ENCODE measurements around the gene ZNRF1.
"Not testable (repeated sequence)": the region's sequence is repeated elsewhere in the genome, so short reads cannot be mapped to it uniquely, and the experiment has no call there.

ZNRF1 gene

DNA sequence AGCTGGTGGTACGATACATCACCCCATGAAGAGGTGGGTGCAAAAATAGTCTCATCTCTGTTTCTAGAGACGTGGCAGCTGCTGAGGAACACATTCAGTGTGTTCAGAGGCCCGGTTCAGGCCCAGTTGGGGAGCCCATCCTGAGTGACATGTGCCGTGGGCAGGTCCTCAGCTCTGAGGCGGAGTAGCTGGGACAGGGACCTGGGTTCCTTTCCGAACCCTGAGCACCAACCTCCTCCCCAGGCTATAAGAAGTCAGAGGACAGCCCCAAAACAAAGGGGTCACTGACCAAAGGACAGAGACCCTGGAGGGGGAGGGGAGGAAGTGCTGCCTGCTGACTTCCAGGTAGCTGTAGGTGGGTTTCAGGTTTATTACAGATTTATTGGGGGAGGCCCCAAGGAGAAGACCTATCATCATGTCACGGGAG, 112.7 kb downstream of the ZNRF1 start:
- DNase-seq (ENCODE audit: low read depth in 1 of 2, low spot score in 1 of 2), result no peak

- DNase-seq (ENCODE audit: low read depth in 1 of 2, low spot score in 1 of 2), result no peak
These were observed 113.3 kb downstream of the ZNRF1 start for GRCh38 chr16:75111961-75112733.

GRCh38 chr16:75112734-75113491, 114.1 kb downstream of the ZNRF1 start:
- DNase-seq (ENCODE audit: low read depth in 1 of 2, low spot score in 1 of 2), result no peak

DNA sequence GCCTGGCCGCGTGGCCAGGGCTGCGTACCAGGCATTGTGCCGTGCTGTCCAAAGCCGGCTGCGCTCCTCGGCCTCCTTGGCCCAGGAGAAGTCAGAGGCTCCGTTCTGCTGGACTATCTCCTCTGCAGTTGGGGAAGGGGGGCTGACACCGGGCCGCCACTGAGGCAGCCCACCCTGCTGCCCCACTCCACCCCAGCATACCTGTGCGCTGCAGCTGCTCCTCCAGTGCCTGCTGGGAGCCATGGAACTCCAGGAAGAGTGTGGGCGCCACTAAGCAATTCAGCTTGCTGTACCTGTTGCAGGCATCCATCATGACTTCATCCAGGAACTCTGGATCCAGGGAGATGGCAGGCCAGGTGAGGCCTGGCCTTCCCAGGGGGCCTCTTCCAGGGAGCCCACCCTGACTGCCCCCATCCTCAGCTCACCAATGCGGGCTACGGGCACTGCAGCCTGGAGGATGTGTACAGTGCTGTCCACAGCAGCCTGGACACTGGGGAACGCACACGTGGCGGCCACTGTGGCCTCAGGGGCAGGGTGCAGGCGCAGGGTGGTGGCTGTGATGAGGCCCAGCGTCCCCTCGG, 114.8 kb downstream of the ZNRF1 start:
- no peak for DNase-seq (ENCODE audit: low read depth in 1 of 2, low spot score in 1 of 2)

DNA sequence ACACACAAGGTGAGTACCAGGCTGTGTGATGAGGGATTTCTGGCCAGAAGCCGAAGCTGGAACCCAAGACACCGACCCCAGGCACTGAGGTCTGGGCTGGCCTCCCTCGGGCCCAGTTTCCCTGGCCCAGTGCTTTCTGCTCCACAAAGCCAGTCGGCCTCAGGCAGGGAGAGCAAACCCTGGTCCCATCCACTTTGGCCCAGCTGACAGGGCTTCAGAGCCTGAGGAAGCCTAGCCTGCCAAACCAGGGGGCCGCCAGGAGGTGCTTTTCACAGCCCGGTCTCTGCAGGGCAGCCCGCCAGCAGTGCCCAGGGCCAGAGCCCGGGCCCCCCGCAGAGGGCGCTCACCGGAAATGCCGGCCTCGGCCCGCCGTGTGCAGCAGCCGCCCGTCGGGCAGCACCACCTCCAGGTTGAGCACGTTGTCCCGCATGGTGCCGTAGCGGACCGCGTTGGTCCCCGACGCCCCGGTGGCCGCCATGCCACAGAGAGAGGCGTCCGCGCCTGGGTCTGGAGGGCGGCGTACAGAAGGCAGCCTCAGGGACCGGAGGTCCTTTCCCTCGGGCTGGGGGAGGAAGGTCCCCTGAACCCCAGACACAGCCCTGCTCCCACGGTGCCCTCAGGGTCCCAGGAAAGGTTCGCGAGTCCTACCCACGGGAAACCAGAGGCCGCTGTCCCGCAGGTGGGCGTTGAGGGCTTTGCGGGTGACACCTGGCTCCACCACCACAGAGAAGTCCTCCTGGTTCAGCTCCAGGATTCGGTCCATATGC, 115.5 kb downstream of the ZNRF1 start:
- DNase-seq (ENCODE audit: low read depth in 1 of 2, low spot score in 1 of 2), result no peak

GRCh38 chr16:75114946-75115825, 116.4 kb downstream of the ZNRF1 start:
- DNase-seq (ENCODE audit: low read depth in 1 of 2, low spot score in 1 of 2), result no peak

DNA sequence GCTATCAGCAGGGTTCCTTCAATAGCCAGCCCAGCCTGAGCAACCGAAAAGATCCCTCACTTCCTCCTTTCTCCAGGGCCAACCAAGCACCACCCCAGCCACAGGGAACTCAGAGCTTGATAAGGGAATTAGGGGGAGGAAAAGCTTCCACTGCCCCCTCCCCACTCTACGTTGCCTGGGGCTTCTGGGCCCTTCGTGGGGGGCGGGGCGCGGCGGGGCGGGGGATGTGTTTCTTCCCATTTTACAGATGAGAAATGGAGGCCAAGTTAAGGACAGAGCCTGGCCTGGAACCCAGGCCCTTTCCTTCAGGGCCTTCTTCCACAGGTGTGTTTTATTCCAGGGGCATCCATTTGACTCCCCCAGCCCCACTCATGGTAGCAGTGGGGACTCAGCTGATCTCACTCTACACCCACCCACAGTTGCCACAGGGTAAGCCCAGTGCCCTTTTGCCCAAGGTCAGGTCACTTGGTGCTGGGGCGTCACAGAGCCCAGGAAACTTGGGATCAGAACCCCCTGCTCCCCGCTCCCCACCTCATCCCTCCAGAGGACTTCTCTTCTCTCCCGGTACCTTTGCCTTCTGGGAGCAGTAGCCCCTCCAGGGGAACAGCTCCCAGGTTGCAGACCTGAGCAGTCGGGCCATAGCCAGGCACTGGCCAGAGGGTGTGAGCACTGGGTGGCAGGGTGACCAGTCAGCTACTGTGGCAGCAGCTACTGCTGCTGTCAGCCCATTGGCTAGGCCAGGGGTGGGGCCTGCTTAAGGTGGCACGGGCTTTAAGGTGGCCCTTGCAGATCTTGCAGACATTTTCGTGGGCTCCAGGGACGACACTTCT, 117.5 kb downstream of the ZNRF1 start, which contains the start of gene LDHD:
Gene LDHD, minus strand, starts transcription at position 700 of the 830 bp plus-strand sequence. Its CDS starts 60 bp downstream, at position 640.
- no peak for DNase-seq (ENCODE audit: low read depth in 1 of 2, low spot score in 1 of 2)

DNA sequence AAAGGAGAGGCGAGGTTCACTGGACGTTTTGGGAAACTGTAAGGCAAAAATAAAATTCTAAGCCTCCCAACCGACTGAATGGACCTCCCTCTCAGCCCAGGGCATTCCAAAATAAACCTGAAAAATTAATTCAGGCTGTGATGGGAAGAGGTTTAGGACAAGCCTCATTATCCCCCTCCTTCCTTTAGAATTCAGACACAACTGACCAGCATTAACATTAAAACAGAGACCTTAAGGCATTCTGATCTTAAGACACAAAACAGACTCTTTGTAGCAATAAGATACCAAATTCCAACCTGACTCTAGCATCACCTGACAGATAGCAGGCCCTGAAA, 118.1 kb downstream of the ZNRF1 start:
- no peak for DNase-seq (ENCODE audit: low read depth in 1 of 2, low spot score in 1 of 2)

DNA sequence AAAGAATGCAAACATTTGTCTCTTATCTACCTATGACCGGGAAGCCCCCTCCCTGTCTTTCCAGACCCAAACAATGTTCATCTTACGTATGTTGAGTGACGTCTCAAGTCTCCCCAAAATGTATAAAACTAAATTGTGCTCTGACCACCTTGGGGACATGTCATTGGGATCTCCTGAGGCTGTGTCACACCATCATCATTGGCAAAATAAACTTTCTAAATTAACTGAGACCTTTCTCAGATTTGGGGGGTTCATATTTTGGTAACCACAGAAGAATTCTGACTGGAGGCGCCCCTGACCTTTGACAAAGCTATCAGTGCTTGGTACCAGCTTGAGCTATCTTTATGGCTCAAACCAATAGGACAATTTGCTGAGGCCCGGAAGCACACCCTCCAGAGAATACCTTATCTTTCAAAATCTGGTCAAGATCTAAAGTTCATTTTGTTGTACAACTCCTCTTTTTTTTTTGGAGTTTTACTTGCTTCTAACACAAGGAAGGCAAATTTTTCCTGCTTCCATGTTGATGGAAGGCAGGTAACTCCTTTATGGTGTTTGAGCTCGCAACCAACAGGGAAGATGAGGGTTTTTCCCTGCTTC, 120.2 kb downstream of the ZNRF1 start:
- DNase-seq (ENCODE audit: low read depth in 1 of 2, low spot score in 1 of 2), result no peak

GRCh38 chr16:75120253-75120652, 121.4 kb downstream of the ZNRF1 start:
- no peak for DNase-seq (ENCODE audit: low read depth in 1 of 2, low spot score in 1 of 2)

- DNase-seq (ENCODE audit: low read depth in 1 of 2, low spot score in 1 of 2), result no peak
These were observed 123.2 kb downstream of the ZNRF1 start for GRCh38 chr16:75121949-75122568.

GRCh38 chr16:75122609-75123008, 123.8 kb downstream of the ZNRF1 start:
- no peak for DNase-seq (ENCODE audit: low read depth in 1 of 2, low spot score in 1 of 2)

DNA sequence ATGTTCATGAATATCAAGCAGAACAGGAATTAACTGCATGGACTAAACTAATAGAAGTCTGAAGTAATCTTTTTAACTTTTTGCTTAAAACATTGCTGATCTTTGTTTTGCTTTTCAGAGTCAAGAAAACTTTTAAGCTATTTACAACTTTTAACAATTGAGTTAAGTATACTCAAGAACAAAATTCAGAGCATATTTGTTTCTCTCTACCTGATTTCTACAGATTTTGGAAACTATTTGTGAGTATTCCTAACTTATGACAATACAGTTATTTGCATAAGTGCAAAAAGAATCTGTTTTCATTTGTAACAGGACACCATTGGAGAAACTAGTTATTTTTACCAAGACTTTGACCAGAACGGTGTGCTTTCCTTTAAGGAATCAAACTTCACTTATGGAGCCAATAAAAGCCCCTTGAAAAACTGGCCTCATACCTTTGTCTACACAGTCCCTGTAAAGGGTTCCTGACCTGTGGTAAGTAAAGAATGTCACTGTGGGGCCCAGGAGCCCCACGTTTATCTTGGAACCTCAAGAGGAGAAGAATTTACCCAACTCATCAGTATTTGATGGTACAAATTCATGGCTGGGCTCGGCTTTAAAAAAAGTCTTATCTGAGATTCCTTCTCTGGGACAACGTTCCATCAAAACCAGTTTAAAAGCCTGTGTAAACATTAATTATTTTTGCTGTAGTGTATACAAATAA, 129.0 kb downstream of the ZNRF1 start:
- DNase-seq (ENCODE audit: low read depth in 1 of 2, low spot score in 1 of 2), result no peak

- DNase-seq (ENCODE audit: low read depth in 1 of 2, low spot score in 1 of 2), result not testable (repeated sequence)
These were observed 130.8 kb downstream of the ZNRF1 start for GRCh38 chr16:75129421-75130149.

DNA sequence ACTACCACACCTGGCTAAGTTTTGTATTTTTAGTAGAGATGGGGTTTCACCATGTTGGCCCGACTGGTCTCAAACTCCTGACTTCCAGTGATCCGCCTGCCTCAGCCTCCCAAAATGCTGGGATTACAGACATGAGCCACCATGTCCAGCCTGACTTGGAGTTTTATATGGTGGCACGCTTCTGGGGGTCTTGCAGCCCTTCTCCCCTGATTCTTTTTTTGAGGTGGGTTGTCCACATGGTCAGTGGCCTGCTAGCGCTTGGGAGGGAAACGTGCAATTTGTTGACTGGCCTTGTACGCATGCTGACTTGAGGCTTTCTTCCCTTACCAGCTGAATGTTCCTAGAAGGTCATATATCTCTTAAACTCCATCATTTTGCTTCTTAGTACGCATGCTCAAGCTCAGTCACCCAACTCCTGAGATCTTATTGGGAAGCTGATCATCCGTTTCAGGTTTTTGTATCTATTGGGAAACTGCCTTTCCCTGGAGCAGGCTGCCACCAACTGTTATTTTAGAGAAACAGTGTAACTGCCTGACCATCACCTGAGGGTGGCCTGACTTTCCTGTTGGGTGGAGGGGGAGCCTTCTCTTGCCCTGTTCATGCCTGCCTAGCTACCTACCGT, 131.4 kb downstream of the ZNRF1 start:
- DNase-seq (ENCODE audit: low read depth in 1 of 2, low spot score in 1 of 2), result no peak

DNA sequence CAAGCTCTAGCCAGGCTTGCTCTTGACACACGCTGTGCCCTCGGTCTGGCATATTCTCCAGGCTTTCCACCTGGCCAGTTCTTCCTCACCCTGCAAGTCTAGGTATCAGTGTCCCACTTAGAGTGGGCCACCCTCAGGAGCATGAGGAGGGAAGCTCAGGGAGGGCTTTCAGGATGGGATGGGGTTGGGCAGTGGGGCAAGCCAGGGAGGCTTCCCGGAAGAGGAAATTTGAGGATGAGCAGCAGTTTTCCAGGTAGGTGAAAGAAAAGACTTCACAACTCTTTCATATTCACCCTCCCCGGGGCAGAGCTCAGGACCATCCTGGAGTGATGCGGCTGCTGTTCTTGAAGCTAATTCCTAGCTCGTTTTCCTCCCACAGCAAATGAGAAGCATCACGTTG, 132.3 kb downstream of the ZNRF1 start:
- DNase-seq (ENCODE audit: low read depth in 1 of 2, low spot score in 1 of 2), result no peak

DNA sequence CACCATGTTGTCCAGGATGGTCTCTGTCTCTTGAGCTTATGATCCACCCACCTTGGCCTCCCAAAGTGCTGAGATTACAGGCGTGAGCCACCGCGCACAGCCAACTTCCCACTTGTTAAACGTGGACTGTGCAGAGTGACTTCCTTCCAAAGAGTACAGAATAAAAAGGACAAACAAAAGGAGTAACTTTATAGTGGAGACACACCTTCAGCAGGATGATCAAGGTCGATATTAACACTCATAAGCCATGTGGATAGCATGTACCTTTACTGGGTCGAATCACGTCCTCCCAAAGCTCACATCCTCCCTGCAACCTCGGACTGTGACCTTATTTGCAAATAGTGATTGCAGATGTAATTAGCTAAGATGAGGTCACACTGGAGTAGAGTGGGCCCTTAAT, 139.4 kb downstream of the ZNRF1 start:
- DNase-seq (ENCODE audit: low read depth in 1 of 2, low spot score in 1 of 2), result no peak

Measured in activated T-helper 1 cell treated with anti-CD3 and anti-CD28 coated beads, Interleukin-2, amount 50 U/mL, for 16 hours (primary cell).